GM10266 (cell line): ENCODE data around the gene DIS3L2.

Source experiments
- DNase-seq: peaks from one replicate; pipeline ENCODE4 v3.0.0; 2012; ENCODE audit errors: extremely low spot score
- CTCF ChIP-seq: IDR thresholded peaks from 2 replicates; pipeline ENCODE4 v1.5.1; 2012; ENCODE audit warnings: mild to moderate bottlenecking, low read depth; ENCODE audit not compliant: control insufficient read depth, insufficient read depth; ENCODE audit errors: missing control alignments

DIS3L2 gene

GRCh38 chr2:231929961-231930592 is 31.4 kb upstream of the DIS3L2 start:
- DNase-seq = peak; percentile 64
- peak; percentile 52 for TF ChIP-seq CTCF

DNA sequence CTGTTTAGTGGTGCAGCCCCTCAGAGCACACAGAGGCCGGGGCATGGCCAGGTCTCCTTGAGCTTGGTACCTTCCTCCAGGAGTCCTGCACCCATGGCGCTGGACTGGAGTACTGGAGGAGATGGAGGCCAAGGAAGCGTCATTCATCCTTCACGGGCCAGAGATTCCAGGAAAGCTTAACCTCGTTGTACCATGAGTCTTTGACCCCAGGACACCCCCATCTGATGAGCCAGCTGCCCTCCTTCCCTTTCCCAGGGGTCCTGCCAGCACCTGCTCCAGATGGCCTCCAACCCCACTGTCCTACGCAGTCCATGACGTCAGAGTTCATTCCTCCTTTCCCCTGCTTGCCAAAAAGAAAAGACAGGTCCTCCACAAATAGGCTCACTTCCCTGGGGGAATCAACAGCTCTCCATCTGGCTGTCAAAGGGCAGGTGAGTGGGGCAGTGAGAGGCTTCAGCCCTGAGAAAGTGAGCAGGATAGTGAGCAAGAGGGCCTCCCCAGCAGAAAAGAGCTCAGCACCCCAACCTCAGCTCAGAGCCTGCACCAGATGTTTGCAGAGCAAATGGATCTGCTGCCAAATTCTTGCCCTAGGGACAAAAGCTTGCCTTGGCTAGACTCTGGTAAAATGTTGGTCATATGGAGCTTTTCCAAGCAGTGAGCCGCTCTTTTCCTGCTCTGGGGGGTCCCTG is 30.8 kb upstream of the DIS3L2 start:
- DNase-seq = no peak

DNA sequence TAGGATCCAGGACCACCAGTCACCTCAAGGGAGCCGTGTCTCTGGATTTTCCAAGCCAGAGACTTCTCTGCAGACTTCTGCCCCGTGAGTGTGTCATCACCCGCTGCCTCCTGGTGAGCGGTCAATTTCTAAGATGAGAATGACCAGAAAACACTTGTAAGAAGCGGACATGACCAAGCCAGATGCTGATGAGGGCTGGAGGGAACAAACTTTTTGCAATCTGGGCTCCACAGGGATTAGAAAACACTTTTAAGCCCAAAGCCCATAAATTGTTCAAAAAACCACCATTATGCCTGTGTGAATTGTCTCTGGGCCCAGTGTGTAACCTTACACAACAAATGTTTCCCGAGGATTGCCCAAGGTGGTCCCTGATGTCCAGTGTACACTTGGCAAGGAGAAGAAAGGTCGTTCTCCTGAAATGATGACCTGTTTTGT is 30.0 kb upstream of the DIS3L2 start:
- no peak for TF ChIP-seq CTCF
- DNase-seq = no peak

More for the DNA sequence above, 30.8 kb upstream of the DIS3L2 start:
- TF ChIP-seq CTCF = no peak

DNA sequence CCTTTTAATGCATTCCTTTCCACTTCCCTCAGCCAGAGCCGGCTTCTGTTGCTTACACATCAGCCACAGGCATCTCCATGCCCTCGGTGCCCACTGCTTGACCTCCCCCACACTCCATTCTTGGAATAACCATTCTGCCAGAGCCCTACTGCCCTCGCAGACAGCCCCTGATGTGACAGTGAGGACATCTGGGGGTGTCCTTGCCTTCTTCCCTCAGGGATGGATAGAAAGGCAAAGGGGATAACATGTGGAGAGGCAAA is 28.9 kb upstream of the DIS3L2 start:
- DNase-seq = no peak
- no peak for TF ChIP-seq CTCF

DNA sequence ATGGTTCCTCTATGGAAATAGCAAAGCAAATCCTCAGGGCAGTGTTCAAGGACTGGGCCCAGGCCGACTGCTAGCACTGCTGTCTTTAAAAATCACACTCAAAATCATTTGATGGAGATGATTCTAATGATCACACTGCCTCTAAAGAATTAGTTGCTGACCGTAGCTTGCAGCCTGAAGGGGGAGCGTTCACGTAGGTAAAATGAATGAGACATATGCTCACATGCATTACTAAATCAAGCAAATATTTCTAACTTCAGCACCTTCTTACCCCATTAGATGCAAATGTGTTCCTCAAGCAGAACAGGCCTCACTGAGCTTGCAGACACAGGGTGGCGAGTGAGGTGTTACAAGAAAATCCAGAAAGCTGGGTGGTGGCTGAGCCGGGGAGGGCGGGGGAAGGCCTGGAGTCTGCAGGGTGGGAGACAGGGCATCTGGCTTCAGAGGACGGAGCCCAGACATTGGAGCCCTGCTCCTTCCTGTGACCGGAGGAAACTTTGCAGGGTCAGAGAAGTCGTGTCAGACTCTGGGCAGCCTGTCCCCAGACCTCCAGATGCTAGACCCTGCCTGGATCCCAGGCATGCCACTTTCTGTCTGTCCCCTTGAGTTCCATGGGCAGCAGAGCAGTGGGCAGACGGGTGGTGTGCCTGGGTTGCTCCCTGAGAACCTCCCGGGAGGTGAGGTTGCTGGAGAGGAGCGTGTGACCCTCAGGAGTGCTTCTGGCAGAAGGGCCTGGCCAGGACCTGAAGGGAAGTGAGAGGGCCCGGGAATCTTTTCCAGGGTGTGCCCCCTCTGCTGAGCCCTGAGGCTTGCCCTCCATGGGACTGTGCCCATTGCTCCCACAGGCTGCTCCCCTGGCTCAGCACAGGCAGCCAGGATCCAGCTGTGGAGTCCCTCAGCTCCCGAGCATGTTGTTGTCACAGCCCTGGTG is 28.3 kb upstream of the DIS3L2 start:
- peak; percentile 15 for TF ChIP-seq CTCF
- no peak for DNase-seq

GRCh38 chr2:231933916-231934401 is 27.6 kb upstream of the DIS3L2 start:
- DNase-seq = no peak
- TF ChIP-seq CTCF = no peak
